HUES48 (cell line): Measurements from ENCODE around the gene ELP4.
A peak's percentile ranks its signal among the peaks of the same experiment; 100 is the strongest.

Experiments
- H3K27ac ChIP-seq: one replicate; pipeline ENCODE4 v1.7.0; 2013; ENCODE audit warnings: low read depth, low read length, inconsistent platforms
- H3K27me3 ChIP-seq: 2 replicates; pipeline ENCODE4 v1.6.1; 2013; ENCODE audit warnings: mild to moderate bottlenecking, low read length; ENCODE audit not compliant: control insufficient read depth, insufficient read depth
- H3K36me3 ChIP-seq: 2 replicates; pipeline ENCODE4 v1.6.1; 2013; ENCODE audit warnings: low read length; ENCODE audit not compliant: control insufficient read depth, insufficient read depth
- H3K4me1 ChIP-seq: 2 replicates; pipeline ENCODE4 v1.6.1; 2013; ENCODE audit warnings: mild to moderate bottlenecking, low read length; ENCODE audit not compliant: control insufficient read depth, insufficient read depth
- H3K4me3 ChIP-seq: 2 replicates; pipeline ENCODE4 v1.5.1; 2013; ENCODE audit warnings: mild to moderate bottlenecking, low read depth, low read length
- H3K9ac ChIP-seq: 2 replicates; pipeline ENCODE4 v1.6.1; 2013; ENCODE audit warnings: mild to moderate bottlenecking, low read depth, low read length, moderate library complexity
- H3K9me3 ChIP-seq: 2 replicates; pipeline ENCODE4 v1.6.1; 2013; ENCODE audit warnings: low read length; ENCODE audit not compliant: control insufficient read depth, insufficient read depth

The ELP4 gene

GRCh38 chr11:31812383-31813381 lies 303.1 kb downstream of the ELP4 start:
- H3K4me3 ChIP-seq: peak overlapping the region; percentile 52
- H3K27ac ChIP-seq: no peak overlapping the region

DNA sequence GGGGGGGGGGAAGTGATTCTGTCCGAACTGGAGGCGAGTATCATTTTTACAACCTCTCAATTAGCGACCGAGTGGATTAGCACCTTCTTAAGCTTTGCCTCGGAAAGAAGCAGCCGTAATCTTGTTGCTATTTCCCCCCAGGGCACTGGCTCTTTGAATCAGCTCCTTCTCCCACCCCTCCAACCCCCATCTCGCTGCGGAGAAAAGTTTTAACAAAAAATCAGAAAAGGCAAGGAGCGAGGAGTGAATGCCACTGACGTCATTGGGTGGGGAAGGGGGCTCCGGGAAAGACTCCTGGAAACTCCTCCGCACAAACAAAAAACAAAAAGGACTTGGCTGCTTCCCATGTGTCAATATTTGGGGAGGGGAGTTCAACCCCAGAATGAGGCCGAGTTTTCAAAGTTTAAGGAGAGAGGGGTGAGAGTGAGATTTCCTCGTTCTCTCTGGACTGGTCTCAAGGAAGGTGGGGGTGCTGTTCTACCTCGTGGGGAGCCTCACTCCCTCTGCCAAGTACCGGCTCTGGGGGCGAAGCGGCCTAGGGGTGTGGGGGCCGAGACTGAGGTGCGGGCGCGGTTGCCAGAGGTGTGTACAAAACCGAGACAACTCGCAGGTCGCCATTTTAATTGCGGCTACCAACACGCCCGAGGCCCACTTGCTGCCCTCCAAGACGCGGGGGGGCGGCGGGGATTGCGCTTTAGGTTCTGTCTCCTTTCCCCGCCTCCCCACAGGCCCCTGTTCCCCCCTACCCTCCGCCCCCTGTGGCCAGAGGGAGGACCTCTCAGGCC lies 304.0 kb downstream of the ELP4 start:
- Histone ChIP-seq H3K27ac (no peak overlapping the region), H3K9ac (no peak overlapping the region), H3K36me3 (no peaks in the 10 kb centered on the region), H3K4me3 (peak overlapping the region; percentile 52), H3K9me3 (no peaks in the 10 kb centered on the region), H3K4me1 (peaks cover 71% of the 10 kb centered on the region), H3K27me3 (peaks cover 99% of the 10 kb centered on the region)

More at GRCh38 chr11:31812383-31813381, 303.1 kb downstream of the ELP4 start:
- Histone ChIP-seq H3K27me3 (peaks cover 99% of the 10 kb centered on the region), H3K9ac (no peak overlapping the region), H3K9me3 (no peaks in the 10 kb centered on the region), H3K36me3 (no peaks in the 10 kb centered on the region), H3K4me1 (peaks cover 75% of the 10 kb centered on the region)

GRCh38 chr11:31814176-31814868 lies 304.8 kb downstream of the ELP4 start:
- H3K4me3 ChIP-seq: peak overlapping the region; percentile 52
- peaks cover 66% of the 10 kb centered on the region for H3K4me1 ChIP-seq
- peaks cover 99% of the 10 kb centered on the region for H3K27me3 ChIP-seq
- H3K9ac ChIP-seq: no peak overlapping the region
- no peak overlapping the region for H3K27ac ChIP-seq
- H3K9me3 ChIP-seq: no peaks in the 10 kb centered on the region
- H3K36me3 ChIP-seq: no peaks in the 10 kb centered on the region

DNA sequence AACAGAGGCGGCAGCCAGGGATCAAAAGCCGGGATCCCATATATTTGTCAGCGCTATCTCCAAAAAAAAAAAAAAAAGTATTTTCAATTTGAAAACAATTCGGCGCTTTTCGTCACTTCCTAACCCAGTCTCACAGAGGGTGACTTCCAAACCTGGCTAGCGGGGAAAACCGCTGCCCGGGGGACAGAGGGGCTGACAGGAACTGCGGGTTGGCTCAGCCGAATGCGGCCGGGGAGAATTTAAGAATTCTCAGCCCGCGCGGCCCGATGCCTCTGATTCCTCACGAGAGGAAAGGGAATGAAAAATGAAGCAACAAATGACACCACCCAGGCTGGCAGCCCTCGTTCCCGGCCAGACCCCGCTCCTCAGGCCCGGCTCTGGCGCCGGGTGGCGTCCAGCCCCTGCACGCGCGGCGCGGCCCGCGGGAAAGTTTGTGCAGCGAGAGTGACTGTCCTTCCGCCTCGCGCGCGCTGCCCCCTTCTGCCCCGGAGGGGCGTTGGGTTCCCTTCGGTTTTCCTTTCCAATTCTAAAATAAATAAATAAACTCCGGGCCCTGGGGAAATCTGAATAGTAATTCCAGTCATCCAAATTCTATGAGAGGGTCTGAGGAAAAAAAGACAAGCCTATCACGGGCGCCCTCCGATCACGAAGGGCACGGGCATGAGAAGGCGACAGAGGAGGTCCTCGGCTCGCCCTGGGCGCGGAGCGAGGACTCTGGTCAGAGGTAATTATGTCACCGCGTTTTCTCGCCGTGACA lies 306.3 kb downstream of the ELP4 start:
- Histone ChIP-seq H3K27ac (no peak overlapping the region), H3K4me1 (peaks cover 64% of the 10 kb centered on the region), H3K9me3 (no peaks in the 10 kb centered on the region), H3K27me3 (peaks cover 99% of the 10 kb centered on the region), H3K4me3 (no peak overlapping the region), H3K36me3 (no peaks in the 10 kb centered on the region), H3K9ac (no peak overlapping the region)

- H3K27ac ChIP-seq: no peak overlapping the region
- H3K4me3 ChIP-seq: peak overlapping the region; percentile 61; the same call in 1 of the 2 replicates
- peaks cover 100% of the 10 kb centered on the region for H3K27me3 ChIP-seq
Observed at GRCh38 chr11:31816468-31817053, 307.0 kb downstream of the ELP4 start.

DNA sequence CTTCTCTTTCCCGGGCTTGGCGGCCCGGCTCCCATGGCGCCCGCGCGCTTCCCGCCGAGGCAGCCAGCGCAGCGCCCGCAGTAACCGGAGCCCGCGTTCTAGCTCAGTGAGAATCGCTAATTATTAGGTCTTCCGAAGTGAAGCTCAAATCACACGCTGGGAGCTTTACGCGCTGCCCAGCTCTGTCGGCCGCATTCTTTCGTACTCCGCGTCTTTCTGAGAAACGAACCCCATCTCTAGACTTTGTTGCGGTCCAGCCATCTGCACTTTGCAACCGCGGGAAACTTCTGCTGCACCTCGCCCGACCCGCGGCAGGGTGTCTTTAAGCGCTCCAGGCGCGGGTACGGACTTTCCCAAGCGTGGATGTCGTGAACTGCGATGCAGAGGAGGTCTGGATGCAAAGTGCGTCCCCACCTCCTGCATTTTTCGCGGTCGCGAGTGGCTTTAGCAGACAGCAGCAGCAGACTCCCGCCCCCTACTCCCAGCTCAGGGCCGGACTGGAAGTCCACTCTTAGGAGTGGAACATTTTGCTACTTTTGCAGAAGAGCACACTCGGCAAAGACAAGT lies 307.6 kb downstream of the ELP4 start:
- Histone ChIP-seq H3K4me1 (peaks cover 70% of the 10 kb centered on the region), H3K36me3 (no peaks in the 10 kb centered on the region), H3K27ac (no peak overlapping the region), H3K4me3 (peak overlapping the region; percentile 61), H3K27me3 (peaks cover 100% of the 10 kb centered on the region), H3K9me3 (no peaks in the 10 kb centered on the region), H3K9ac (no peak overlapping the region)

More at GRCh38 chr11:31816468-31817053, 307.0 kb downstream of the ELP4 start:
- peaks cover 68% of the 10 kb centered on the region for H3K4me1 ChIP-seq
- no peaks in the 10 kb centered on the region for H3K36me3 ChIP-seq
- H3K9me3 ChIP-seq: no peaks in the 10 kb centered on the region
- H3K9ac ChIP-seq: no peak overlapping the region

DNA sequence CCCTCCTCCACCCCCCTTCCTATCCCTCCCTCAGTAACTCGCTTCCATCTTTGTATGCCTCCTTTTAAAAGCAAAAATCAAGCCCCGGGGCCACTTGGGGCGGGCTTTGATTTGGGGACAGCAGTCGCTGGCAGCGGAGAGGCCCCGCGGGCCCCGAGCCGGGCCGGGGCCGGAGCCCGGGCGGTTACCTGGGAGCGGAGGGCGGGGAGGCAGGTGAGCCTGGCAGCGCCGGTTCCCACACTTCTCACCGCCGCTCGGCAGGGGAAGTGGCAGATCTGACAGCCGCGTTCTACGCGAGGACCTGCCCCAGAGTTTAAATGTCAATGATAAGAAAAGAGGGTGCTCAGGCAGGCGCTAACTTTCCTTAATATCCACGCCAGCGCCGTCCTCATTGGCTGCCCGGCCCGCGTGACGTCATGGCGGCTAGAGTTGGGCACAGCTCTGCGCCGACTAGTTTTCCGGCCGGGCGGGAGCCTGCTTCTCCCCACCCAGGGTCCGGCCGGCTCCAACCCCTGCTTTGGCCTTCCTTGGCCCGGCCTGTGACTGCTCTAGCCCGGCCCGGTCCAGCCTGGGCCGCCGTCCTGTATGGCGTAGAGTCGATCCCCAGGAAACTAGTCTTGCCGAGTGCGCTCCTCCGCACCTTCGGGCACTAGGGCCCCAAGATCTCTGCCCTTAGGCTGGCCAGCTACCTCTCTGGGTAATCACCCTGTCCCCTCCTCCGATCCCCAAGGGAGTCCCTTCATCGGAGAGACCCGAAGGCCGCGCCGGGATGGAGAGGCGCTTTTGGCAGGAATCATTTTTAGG lies 308.3 kb downstream of the ELP4 start:
- Histone ChIP-seq H3K27ac (no peak overlapping the region), H3K9ac (no peak overlapping the region), H3K4me3 (peak overlapping the region; percentile 61), H3K27me3 (peaks cover 100% of the 10 kb centered on the region), H3K9me3 (no peaks in the 10 kb centered on the region), H3K4me1 (peaks cover 71% of the 10 kb centered on the region), H3K36me3 (no peaks in the 10 kb centered on the region)

DNA sequence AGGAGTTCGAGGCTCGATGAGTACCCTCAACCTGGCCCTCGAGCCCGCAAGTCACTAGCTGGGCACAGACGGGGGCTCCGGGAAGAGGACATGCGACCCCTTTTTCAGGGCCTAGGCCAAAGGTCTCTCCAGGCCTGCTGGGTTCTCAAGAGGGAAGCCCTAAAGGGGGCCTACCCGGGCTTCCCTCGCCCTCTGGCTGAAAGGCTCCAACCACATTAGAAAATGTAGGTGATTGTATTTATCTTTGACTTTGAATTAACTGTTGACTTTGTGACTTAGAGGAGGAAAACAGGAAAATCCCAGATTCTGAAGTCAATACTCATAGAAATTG lies 308.8 kb downstream of the ELP4 start:
- Histone ChIP-seq H3K4me1 (peaks cover 73% of the 10 kb centered on the region), H3K27me3 (peaks cover 100% of the 10 kb centered on the region)

DNA sequence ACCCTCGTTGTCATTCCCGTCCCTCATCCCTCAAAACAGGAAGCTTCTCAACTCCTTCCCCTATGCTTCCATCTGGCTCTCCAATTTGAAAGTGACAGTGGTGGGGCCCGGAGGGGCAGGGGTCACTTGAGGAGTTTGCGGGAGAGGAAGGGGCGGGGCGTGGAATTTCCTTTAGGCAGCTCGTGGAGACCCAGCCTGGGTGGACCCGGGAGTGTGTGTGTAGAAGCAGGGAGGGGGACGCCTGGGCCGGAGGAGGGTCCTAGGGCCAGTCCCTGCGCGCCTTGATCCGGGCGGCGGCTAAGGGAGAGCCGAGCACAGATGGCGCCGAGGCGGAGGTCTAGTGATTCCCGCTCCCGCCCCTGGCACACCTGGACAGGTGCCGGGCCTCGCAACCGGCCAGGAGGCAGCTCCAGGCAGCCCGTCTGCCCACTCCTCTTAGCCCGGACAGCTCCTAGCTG lies 309.3 kb downstream of the ELP4 start:
- Histone ChIP-seq H3K4me1 (peaks cover 74% of the 10 kb centered on the region), H3K4me3 (peak overlapping the region; percentile 61; the same call in 1 of the 2 replicates), H3K9ac (no peak overlapping the region), H3K27ac (no peak overlapping the region), H3K36me3 (no peaks in the 10 kb centered on the region), H3K27me3 (peaks cover 100% of the 10 kb centered on the region), H3K9me3 (no peaks in the 10 kb centered on the region)

More for the DNA sequence above, 308.8 kb downstream of the ELP4 start:
- Histone ChIP-seq H3K27ac (no peak overlapping the region), H3K36me3 (no peaks in the 10 kb centered on the region), H3K9me3 (no peaks in the 10 kb centered on the region), H3K4me3 (peak overlapping the region; percentile 61), H3K9ac (no peak overlapping the region)
